Measurements from ENCODE around the gene CD300A.

Gene CD300A

DNA sequence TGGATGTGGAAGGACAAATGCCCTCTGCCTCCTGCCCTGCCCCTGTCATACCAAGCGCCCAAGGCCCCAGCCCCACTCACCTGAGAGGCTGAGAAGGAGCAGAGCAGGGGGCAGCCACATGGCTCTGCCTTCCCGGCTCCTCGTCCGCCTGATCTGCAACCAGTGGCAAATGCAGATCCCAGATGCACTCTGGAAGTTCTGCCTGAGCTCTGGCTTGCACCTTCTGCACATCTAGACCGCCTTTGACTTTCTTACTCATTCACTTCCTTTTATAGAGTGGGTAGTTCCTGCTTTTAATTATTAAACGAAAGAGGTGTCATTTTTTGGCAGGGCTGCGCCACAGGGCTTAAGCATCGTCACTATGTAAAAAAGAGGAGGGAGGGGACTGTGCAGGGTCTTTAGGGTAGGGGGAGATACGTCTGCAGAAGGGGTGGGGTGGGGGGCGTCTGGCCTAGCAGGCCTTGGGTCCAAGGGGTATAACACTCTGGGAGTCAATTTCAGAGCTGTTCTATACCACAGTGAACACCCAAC lies 64.9 kb downstream of the CD300A start, which contains the start of gene CD300LB:
Gene CD300LB, minus strand, starts transcription at position 245 of the 531 bp plus-strand sequence. Its CDS starts 125 bp downstream, at position 120.
- DNase-seq (ENCODE audit: low spot score), result no peak
- H3K27ac Mint-ChIP-seq, result no peak within 1 kb of the TSS
- peaks cover 34% of the 10 kb centered on the region for H3K27me3 Mint-ChIP-seq (ENCODE audit: low read depth)
- no peaks in the 10 kb centered on the region for H3K9me3 Mint-ChIP-seq
- H3K4me3 Mint-ChIP-seq, result no peak within 1 kb of the TSS
- no peaks in the 10 kb centered on the region for H3K36me3 Mint-ChIP-seq (ENCODE audit: low read depth)
- peaks cover 8% of the 10 kb centered on the region for H3K4me1 Mint-ChIP-seq (ENCODE audit: low read depth)

DNA sequence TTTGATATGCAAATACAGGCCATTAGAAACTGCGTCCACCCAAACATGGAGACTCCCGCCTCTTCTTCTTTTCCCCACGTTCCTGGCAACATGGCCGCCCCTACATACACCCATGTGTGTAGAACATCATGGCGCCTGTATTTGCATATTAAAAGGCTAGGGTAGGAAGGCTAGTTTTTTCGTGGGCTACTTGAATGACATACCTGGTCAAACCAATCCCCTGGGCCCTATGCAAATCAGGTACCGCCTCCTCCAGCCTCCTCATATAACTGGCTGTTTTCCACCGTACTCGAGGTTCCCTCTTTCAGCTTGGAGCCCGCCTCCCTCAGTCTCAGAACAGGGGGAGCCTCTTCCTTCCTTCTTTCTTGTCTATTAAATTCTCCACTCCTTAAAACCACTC lies 65.7 kb downstream of the CD300A start:
- no peak overlapping the region for H3K4me3 Mint-ChIP-seq
- H3K36me3 Mint-ChIP-seq (ENCODE audit: low read depth), result no peaks in the 10 kb centered on the region
- peaks cover 8% of the 10 kb centered on the region for H3K4me1 Mint-ChIP-seq (ENCODE audit: low read depth)
- H3K27me3 Mint-ChIP-seq (ENCODE audit: low read depth), result peaks cover 39% of the 10 kb centered on the region
- no peaks in the 10 kb centered on the region for H3K9me3 Mint-ChIP-seq
- no peak for DNase-seq (ENCODE audit: low spot score)
- no peak overlapping the region for H3K27ac Mint-ChIP-seq
